ENCODE results near the gene ZNF234. TPM values are rescaled to one million over a fixed set of nuclear protein-coding genes. Genes with fewer than 3 reads are reported as not detected.

ZNF234 gene
- total RNA-seq, 1 donor from 2014 or later = 20.7 TPM

DNA sequence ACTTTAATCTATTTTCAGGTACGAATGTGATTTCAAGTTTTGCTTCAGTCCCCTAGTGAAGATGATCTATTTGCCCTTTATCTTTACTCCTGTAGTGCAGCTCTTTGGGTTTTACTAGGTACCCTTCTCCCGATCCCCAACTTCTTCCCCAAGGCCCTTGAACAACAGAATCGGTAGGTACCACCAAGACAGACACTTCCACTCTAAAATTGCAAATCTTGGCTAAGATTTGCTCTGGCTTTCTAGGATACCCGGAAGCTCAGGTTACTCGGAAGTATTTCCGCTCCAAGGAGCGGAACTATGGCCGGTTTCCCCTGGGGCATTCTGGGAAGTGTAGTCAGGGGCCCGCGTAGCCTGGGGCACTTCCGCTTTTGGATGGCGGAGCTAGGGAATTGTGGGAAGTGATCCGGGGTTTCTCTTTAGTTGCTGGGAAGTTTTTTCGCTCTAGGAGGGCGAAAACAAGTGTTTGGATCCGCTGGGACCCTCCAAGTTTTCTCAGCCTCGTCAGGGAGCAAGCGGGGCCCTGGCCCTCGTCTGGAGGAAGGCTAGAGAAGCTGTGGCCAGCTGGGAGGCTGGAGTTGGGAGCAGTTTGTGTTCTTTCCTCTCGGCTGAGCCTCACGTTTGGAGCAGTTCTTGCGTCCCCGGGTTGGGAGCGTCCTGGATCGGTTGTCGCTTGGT lies 65.9 kb downstream of the ZNF234 start:
- Mint-ChIP-seq H3K36me3 (peaks cover 4% of the 10 kb centered on the region), H3K9me3 (peaks cover 5% of the 10 kb centered on the region), H3K27ac (peak overlapping the region; percentile 90), H3K4me3 (peak overlapping the region; percentile 95), H3K27me3 (peaks cover 4% of the 10 kb centered on the region), H3K4me1 (ENCODE audit: unreplicated experiment) (peaks cover 5% of the 10 kb centered on the region)
- TF ChIP-seq, protein P1, sequence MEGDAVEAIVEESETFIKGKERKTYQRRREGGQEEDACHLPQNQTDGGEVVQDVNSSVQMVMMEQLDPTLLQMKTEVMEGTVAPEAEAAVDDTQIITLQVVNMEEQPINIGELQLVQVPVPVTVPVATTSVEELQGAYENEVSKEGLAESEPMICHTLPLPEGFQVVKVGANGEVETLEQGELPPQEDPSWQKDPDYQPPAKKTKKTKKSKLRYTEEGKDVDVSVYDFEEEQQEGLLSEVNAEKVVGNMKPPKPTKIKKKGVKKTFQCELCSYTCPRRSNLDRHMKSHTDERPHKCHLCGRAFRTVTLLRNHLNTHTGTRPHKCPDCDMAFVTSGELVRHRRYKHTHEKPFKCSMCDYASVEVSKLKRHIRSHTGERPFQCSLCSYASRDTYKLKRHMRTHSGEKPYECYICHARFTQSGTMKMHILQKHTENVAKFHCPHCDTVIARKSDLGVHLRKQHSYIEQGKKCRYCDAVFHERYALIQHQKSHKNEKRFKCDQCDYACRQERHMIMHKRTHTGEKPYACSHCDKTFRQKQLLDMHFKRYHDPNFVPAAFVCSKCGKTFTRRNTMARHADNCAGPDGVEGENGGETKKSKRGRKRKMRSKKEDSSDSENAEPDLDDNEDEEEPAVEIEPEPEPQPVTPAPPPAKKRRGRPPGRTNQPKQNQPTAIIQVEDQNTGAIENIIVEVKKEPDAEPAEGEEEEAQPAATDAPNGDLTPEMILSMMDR (conservative IDR thresholded peaks at IDR 0.05) = no peak
- DNase-seq (ENCODE audit: extremely low spot score, unreplicated experiment) = peak; percentile 92

Other genes starting within 250 kb of the ZNF234 start
- 13.9 and 19.2 TPM in 2 replicates for gene ZNF45, start 206.3 kb upstream of the ZNF234 start, total RNA-seq (ENCODE audit: low replicate concordance)
- gene ZNF221, start 190.3 kb upstream of the ZNF234 start, total RNA-seq (ENCODE audit: low replicate concordance) = 7.6 and 12.2 TPM in 2 replicates
- 9.8 and 10.3 TPM in 2 replicates for gene ZNF155, start 157.4 kb upstream of the ZNF234 start, total RNA-seq (ENCODE audit: low replicate concordance)
- 5.0 and 6.5 TPM in 2 replicates for gene ZNF230, start 138.6 kb upstream of the ZNF234 start, total RNA-seq (ENCODE audit: low replicate concordance)
- 6.7 and 7.9 TPM in 2 replicates for gene ZNF222, start 116.2 kb upstream of the ZNF234 start, total RNA-seq (ENCODE audit: low replicate concordance)
- gene ZNF223, start 89.5 kb upstream of the ZNF234 start, total RNA-seq (ENCODE audit: low replicate concordance) = 8.4 and 10.0 TPM in 2 replicates
- 4.9 and 5.2 TPM in 2 replicates for gene ZNF284, start 69.4 kb upstream of the ZNF234 start, total RNA-seq (ENCODE audit: low replicate concordance)
- gene ZNF224, start 47.2 kb upstream of the ZNF234 start, total RNA-seq (ENCODE audit: low replicate concordance) = 28.9 and 32.8 TPM in 2 replicates
- gene ZNF225, start 28.2 kb upstream of the ZNF234 start, total RNA-seq (ENCODE audit: low replicate concordance) = 5.8 and 8.4 TPM in 2 replicates
- gene ZNF226, start 23.5 kb downstream of the ZNF234 start, total RNA-seq (ENCODE audit: low replicate concordance) = 25.1 and 28.8 TPM in 2 replicates
- gene ZNF227, start 71.0 kb downstream of the ZNF234 start, total RNA-seq (ENCODE audit: low replicate concordance) = 21.3 and 32.1 TPM in 2 replicates
- 3.2 and 4.4 TPM in 2 replicates for gene ZNF233, start 118.3 kb downstream of the ZNF234 start, total RNA-seq (ENCODE audit: low replicate concordance)
- 7.4 and 11.2 TPM in 2 replicates for gene ZNF235, start 163.5 kb downstream of the ZNF234 start, total RNA-seq (ENCODE audit: low replicate concordance)
- 8.0 and 9.8 TPM in 2 replicates for gene ZNF112, start 215.1 kb downstream of the ZNF234 start, total RNA-seq (ENCODE audit: low replicate concordance)